GM12874 (cell line): ENCODE measurements around the gene WDR33.

ENCODE experiments used
- TF ChIP-seq, protein P1 (sequence below): IDR thresholded peaks from 2 replicates; pipeline ENCODE4 v1.5.1; 2011; ENCODE audit warnings: low read depth, mild to moderate bottlenecking, control low read depth, low read length, moderate library complexity; ENCODE audit not compliant: insufficient read depth

The WDR33 gene

DNA sequence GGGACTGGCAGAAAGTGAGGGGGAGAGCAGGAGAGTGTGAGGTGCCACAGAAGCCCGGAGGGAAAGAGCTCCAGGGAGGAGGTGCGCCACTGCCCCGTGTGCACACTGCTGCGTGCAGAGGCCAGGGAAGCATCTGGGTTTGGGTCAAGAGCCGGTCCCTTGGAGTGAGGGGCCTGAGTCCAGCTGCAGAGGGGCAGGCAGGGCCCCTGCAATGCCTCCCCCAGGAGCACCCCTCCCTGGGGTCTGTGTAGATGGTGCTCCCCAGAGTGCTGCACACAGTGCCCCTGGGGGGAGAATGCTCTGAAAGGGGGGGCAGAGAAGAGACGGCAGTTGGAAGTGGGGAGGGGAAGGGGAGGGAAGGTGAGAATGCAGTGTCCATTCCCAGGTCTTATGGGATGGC, 132.0 kb downstream of the WDR33 start:
- TF ChIP-seq, protein P1, sequence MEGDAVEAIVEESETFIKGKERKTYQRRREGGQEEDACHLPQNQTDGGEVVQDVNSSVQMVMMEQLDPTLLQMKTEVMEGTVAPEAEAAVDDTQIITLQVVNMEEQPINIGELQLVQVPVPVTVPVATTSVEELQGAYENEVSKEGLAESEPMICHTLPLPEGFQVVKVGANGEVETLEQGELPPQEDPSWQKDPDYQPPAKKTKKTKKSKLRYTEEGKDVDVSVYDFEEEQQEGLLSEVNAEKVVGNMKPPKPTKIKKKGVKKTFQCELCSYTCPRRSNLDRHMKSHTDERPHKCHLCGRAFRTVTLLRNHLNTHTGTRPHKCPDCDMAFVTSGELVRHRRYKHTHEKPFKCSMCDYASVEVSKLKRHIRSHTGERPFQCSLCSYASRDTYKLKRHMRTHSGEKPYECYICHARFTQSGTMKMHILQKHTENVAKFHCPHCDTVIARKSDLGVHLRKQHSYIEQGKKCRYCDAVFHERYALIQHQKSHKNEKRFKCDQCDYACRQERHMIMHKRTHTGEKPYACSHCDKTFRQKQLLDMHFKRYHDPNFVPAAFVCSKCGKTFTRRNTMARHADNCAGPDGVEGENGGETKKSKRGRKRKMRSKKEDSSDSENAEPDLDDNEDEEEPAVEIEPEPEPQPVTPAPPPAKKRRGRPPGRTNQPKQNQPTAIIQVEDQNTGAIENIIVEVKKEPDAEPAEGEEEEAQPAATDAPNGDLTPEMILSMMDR = no peak

DNA sequence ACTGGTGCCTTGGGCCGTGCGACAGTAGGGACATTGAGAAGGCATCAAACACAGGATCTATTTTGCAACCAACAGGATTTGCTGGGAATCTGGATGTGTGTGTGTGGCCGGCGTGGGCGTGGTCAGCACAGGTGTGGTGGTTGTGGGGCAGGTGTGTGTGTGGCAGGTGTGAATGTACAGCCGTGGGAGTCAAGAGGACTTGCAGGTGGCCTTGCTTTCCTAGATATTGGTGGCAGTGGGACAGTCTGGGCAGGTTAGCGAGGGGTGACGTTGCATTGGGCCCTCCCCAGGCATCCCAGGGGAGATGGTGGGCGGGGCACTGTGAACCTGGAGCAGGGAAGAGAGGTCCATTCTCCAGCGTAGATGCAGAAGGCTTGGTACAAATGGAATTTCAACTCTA, 132.4 kb downstream of the WDR33 start:
- TF ChIP-seq, protein P1 = no peak

DNA sequence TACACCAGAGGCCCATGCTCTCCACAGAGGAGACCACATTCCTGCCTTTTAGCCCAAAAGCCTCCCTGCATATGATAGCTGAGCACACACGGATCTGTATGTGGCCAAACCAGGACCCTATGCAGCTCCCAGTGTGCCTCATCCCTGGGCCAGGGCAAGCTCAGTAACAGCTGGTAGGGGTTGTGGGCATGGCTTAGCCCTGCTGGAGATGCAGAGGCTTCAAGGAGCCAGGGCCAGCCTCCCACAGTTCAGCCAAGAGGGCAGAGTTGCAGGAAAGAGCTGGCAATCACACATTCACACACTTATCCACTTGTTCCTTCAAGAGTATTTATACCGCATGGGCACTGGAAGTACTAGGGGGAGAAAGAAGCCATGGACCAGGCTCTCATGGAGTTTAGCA, 134.1 kb downstream of the WDR33 start:
- TF ChIP-seq, protein P1 = no peak

DNA sequence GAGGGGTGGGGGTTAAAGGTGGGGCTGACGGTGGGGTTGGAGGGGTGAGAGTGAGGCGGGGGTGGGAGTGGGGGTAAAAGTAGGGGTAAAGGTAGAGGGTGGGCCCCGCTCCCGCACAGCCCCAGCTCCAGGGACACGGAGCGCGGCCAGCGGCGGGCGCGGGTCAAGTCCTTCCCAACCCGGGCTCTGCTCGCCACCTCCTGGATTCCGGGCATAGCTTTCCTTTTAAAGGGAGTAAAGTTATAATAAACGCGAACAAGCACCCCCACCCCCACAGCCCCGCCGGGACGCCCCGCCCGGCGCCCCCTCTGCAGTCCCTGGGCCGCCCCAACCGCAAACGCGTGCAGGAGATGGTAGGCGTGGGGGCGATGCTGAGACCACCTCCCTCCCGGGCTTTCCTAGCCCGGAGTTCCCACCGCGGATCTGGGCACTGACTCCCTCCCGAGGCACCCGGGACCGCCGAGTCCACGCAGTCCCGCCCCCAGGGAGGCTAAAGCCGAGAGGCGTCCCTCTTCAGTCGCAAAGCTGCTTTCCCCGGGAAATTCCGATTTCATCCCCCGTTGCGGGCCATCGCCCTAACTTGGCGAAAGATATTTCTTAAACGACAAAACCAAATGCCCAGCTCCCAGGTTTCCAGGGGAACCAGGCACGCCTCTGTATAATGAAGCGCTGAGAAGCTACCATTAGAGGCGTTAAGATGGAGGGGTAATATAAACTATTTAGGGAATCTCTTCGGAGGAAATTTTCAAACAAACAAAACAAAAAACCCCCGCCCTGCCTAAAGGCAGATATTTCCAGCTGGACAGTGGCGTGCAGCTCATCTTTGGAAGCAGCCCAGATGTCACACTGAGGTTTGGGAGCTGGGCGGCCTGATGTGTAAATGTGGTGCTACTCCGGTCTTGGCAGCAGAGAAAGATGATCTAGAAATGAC, 135.4 kb downstream of the WDR33 start, which contains the start of gene LIMS2:
TSS of gene LIMS2 (minus strand) at position 200 of the 931 bp plus-strand sequence. CDS start 506 bp downstream, outside the sequence.
- TF ChIP-seq, protein P1 = no peak

DNA sequence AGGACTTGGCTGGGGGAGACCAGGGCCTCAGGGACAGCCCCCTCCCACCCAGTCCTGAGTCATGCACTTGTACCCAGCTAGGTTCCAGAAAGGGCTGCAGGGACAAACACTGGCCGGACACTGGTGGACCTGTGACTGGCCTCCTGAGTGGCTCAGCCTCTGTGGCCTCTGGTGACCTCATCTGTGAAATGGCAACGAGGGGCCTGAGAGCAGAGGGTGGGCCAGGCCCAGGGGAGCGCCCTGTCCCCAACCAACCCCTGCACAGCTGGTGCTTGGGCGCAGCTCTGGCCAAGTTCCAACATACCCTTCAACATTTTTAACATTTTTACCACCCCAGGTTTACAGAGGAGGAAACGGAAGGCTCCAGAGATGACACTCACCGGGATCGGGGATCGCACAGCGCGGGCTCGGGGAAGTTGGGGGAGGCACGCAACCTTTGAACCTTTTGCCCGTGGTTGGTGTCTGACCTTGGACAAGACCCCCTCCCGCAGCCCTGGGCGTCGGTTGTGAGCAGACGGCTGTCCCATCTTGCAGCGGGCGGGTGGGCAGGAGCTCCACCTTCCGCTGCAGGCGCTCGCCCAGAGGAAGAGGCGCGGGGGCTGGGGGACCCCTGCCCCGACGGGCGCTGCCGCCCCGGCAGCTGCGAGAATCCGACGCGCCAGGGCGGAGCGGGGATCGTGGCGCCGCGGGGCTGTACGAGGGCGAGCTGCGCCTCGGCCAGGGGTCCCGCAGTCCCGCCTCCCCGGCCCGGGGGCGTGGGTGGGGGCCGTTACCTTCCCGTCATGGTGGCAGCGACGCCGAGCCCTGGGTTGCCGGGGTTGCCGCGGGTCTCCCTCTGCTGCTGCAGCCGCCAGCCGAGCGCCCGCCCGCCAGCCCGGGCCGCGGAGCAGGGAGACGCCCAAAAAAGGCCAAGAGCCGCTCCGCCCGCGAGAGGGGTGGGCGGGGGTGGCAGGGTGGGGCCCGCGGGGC, 136.4 kb downstream of the WDR33 start:
- TF ChIP-seq, protein P1 = no peak

DNA sequence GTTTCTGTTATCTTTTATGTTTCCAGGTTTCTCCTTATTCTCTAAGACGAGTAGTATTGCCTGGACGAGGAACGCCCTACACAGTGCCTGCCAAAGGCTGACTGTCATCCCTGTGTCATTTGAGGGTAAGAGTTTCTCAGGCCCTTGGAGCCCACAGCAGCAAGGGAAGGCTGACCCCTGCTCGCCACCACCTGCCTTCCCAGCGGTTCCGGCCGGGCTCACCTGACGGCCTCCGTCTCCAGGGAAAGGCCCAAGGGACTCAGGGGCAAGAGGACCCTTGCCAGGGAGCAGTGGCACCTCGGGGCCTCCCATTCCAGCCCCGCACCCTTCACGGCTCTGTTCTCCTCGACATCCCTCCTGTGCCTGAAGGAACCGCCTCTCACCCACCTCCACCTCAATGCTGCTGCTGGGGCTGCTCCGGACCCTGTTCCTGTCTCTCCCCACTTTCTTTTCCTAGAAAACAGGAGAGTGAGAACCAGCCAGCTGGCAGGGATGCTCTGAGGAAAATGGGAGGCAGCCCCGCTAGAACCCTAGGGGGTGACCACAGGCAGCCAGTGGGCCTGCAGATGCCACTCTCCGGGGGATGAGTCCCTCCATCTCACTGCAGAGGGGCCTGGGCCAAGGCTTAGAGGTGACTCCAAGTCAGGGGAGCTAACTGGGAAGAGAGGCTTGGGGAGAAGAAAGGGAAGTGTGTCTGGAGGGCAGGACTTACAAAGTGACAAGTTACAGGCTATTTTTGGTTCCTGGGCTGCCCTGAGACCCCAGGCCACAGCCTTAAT, 137.5 kb downstream of the WDR33 start:
- TF ChIP-seq, protein P1 = no peak
